PC-9 (cell line): Measurements from ENCODE around the gene PIGR.

Experiments used
- EZH2 ChIP-seq: fragments of 200-600 bp; sonication (generic); IDR thresholded peaks from 2 replicates; pipeline ENCODE4 v1.8.0; 2017; ENCODE audit warnings: antibody characterized with exemption, low read depth
- TF ChIP-seq, protein P1 (sequence below): fragments of 200-600 bp; sonication (generic); conservative IDR thresholded peaks from 2 replicates; pipeline ENCODE4 v1.6.1; 2017; ENCODE audit warnings: mixed run types, antibody characterized with exemption, mild to moderate bottlenecking, moderate library complexity

DNA sequence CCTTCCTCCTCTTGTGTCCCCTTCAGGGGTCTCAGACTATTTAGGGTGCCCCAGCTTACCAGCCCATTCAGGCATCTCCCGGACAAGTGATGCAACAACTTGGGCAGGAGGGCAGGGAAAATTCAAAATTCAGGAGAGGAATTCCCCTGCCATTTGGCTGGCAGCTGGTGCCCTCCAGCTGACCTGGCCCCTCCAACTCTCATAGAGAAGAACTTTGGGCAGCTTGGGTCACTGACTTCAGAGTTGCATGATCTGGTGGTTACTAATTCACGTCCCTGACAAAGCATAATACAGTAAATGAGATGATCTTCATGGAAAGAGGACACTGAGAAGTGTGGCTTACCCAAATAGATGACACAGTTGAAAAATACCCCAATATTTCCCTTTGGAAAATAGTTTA, 24.2 kb upstream of the PIGR start, which contains the start of gene FCAMR:
- TF ChIP-seq, protein P1, sequence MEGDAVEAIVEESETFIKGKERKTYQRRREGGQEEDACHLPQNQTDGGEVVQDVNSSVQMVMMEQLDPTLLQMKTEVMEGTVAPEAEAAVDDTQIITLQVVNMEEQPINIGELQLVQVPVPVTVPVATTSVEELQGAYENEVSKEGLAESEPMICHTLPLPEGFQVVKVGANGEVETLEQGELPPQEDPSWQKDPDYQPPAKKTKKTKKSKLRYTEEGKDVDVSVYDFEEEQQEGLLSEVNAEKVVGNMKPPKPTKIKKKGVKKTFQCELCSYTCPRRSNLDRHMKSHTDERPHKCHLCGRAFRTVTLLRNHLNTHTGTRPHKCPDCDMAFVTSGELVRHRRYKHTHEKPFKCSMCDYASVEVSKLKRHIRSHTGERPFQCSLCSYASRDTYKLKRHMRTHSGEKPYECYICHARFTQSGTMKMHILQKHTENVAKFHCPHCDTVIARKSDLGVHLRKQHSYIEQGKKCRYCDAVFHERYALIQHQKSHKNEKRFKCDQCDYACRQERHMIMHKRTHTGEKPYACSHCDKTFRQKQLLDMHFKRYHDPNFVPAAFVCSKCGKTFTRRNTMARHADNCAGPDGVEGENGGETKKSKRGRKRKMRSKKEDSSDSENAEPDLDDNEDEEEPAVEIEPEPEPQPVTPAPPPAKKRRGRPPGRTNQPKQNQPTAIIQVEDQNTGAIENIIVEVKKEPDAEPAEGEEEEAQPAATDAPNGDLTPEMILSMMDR, result no peak
- no peak for TF ChIP-seq EZH2
